Measurements from ENCODE around the gene PXK.

GRCh38 chr3:58418227-58418626 lies 85.5 kb downstream of the PXK start:
- TF ChIP-seq CTCF (optimal IDR thresholded peaks at IDR 0.05 in 1 of 3, IDR thresholded peaks at IDR 0.05 in 1 of 3, conservative IDR thresholded peaks at IDR 0.05 in 1 of 3; ENCODE audit: extremely low read depth in 1 of 3, insufficient read depth in 2 of 3, low read length in 3 of 3) = no peak
- TF ChIP-seq EZH2 (IDR thresholded peaks at IDR 0.05; ENCODE audit: low read length) = no peak

Data from keratinocyte (primary cell).